GM12801 (cell line): ENCODE measurements around the gene CYTH4.

Source experiments
- TF ChIP-seq, protein P1 (sequence below): IDR thresholded peaks from one replicate; pipeline ENCODE4 v1.5.1; 2011; ENCODE audit warnings: control low read depth; ENCODE audit not compliant: insufficient read length; ENCODE audit errors: extremely low read depth

CYTH4 gene

DNA sequence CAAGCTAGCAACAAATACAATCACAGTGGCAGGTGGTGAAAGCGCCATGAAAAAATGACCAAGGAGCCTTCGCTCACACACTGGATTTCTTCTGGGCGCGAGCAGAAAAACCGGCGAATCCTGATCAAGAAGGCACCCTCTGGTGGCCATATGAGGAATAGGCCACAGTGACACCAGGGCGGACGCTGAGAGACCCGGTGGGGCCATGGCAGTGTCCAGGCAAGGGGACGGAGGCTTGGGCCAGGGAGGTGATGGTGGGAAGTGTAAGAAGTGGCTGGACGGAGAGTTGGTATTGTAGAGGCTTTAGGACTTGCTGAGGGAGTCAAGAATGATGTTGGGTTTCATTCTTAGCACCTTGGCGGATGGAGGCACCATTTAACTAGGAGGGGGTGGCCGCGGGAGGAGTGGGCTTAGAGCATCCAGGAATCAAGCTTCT, 21.4 kb upstream of the CYTH4 start:
- TF ChIP-seq, protein P1, sequence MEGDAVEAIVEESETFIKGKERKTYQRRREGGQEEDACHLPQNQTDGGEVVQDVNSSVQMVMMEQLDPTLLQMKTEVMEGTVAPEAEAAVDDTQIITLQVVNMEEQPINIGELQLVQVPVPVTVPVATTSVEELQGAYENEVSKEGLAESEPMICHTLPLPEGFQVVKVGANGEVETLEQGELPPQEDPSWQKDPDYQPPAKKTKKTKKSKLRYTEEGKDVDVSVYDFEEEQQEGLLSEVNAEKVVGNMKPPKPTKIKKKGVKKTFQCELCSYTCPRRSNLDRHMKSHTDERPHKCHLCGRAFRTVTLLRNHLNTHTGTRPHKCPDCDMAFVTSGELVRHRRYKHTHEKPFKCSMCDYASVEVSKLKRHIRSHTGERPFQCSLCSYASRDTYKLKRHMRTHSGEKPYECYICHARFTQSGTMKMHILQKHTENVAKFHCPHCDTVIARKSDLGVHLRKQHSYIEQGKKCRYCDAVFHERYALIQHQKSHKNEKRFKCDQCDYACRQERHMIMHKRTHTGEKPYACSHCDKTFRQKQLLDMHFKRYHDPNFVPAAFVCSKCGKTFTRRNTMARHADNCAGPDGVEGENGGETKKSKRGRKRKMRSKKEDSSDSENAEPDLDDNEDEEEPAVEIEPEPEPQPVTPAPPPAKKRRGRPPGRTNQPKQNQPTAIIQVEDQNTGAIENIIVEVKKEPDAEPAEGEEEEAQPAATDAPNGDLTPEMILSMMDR = peak; percentile 58

- TF ChIP-seq, protein P1 = no peak
Measured at GRCh38 chr22:37262346-37262745, 20.0 kb upstream of the CYTH4 start.

GRCh38 chr22:37263966-37264887, 18.1 kb upstream of the CYTH4 start:
- TF ChIP-seq, protein P1 = no peak

GRCh38 chr22:37266581-37267134, 15.7 kb upstream of the CYTH4 start:
- TF ChIP-seq, protein P1 = no peak

- TF ChIP-seq, protein P1 = no peak
Measured at GRCh38 chr22:37267135-37267587, 15.1 kb upstream of the CYTH4 start.

- TF ChIP-seq, protein P1 = no peak
Measured at GRCh38 chr22:37267661-37268413, 14.5 kb upstream of the CYTH4 start.
